GM12878 (cell line): ENCODE data around the gene TTLL11.

ENCODE experiments used
- ATF7 ChIP-seq: fragments of 450-650 bp; IDR thresholded peaks from 2 replicates; pipeline ENCODE4 v1.6.1; 2016; ENCODE audit warnings: low read depth, mild to moderate bottlenecking
- ETV6 ChIP-seq, 2 experiments: fragments of 450-650 bp in 1 of 2; IDR thresholded peaks in 1 of 2; conservative IDR thresholded peaks in 1 of 2; 2 replicates each; pipeline ENCODE4 v1.6.1; 2014; ENCODE audit warnings: antibody characterized with exemption in 1 of 2, borderline replicate concordance in 1 of 2, low read depth in 1 of 2, mild to moderate bottlenecking in 1 of 2, moderate library complexity in 1 of 2

GRCh38 chr9:122084026-122084675 lies 9.0 kb downstream of the TTLL11 start:
- TF ChIP-seq ATF7 (no peak), ETV6 (conservative IDR thresholded peaks at IDR 0.05 in 1 of 2, IDR thresholded peaks at IDR 0.05 in 1 of 2; ENCODE audit: borderline replicate concordance in 1 of 2, low read depth in 1 of 2) (no peak)
